Endothelial cell of umbilical vein (primary cell): ENCODE measurements around the gene TMPRSS4. TPM values are rescaled to one million over a fixed set of nuclear protein-coding genes. Genes with fewer than 3 reads are reported as not detected.

Experiments used
- BruUV-seq: library from RNA; stranded (reverse); fragments of 400-500 nt; replicated peaks from 2 replicates; lab custom pipeline; 2021; lab: Mats Ljungman, UMichigan
- CTCF ChIA-PET: fragments of 300-600, 350-600 bp; sonication (Branson Sonifier 250); formaldehyde crosslinking; loops from one replicate; lab custom pipeline; 2021; ENCODE audit warnings: antibody characterized with exemption, inconsistent platforms; lab: Charles Lee
- POLR2A ChIA-PET: fragments of 300-600, 350-600 bp; sonication (Branson Sonifier 250); formaldehyde crosslinking; loops from one replicate; lab custom pipeline; 2021; ENCODE audit warnings: antibody characterized with exemption, inconsistent platforms; lab: Charles Lee
- DNase-seq: peaks from one replicate; pipeline ENCODE4 v3.0.0-alpha.2; 2011; ENCODE audit warnings: low read depth, low spot score
- FAIRE-seq: peaks from 2 replicates; lab custom pipeline; 2011; peaks lifted over from hg19 to GRCh38; lab: Jason Lieb, UNC
- H2AFZ ChIP-seq: 2 replicates; pipeline ENCODE4 v1.6.0; 2012; ENCODE audit warnings: low read depth, low read length, control low read depth, inconsistent platforms
- H3K27ac ChIP-seq: 2 replicates; pipeline ENCODE4 v1.5.1; 2011; ENCODE audit warnings: low read depth, mild to moderate bottlenecking, control low read depth, low read length, moderate library complexity; ENCODE audit not compliant: insufficient read depth
- H3K27me3 ChIP-seq, 2 experiments: 2 replicates each; pipeline versions ENCODE4 v1.6.0 to v1.6.1; 2011; ENCODE audit warnings: low read length in 2 of 2, mixed read lengths in 1 of 2; ENCODE audit not compliant: control insufficient read depth in 2 of 2, insufficient read depth in 2 of 2
- H3K36me3 ChIP-seq, 2 experiments: 2 replicates in 1 of 2; 3 replicates in 1 of 2; pipeline ENCODE4 v1.5.1; 2011; ENCODE audit warnings: low read length in 2 of 2, mild to moderate bottlenecking in 1 of 2, moderate library complexity in 1 of 2; ENCODE audit not compliant: control insufficient read depth in 2 of 2, insufficient read depth in 2 of 2; ENCODE audit errors: extremely low read depth in 1 of 2
- H3K4me1 ChIP-seq: 3 replicates; pipeline ENCODE4 v1.5.1; 2011; ENCODE audit warnings: mild to moderate bottlenecking, low read length; ENCODE audit not compliant: control insufficient read depth, insufficient read depth; ENCODE audit errors: extremely low read depth
- H3K4me2 ChIP-seq: 2 replicates; pipeline ENCODE4 v1.6.1; 2011; ENCODE audit warnings: low read length, control low read depth, mixed read lengths; ENCODE audit not compliant: insufficient read depth
- H3K4me3 ChIP-seq, 3 experiments: fragments of 200-600 bp in 1 of 3; sonication (generic), shearing (Covaris generic) in 1 of 3; replicated peaks in 1 of 3; 2 replicates each; pipeline ENCODE4 v1.5.1; 2011 to 2016; ENCODE audit warnings: control low read depth in 3 of 3, low read length in 3 of 3, mild to moderate bottlenecking in 2 of 3, inconsistent platforms in 1 of 3, low read depth in 1 of 3, moderate library complexity in 1 of 3; ENCODE audit not compliant: insufficient read depth in 1 of 3
- H3K79me2 ChIP-seq: 2 replicates; pipeline ENCODE4 v1.6.0; 2012; ENCODE audit warnings: low read length, inconsistent platforms; ENCODE audit not compliant: control insufficient read depth, insufficient read depth
- H3K9ac ChIP-seq: replicated peaks from 2 replicates; pipeline ENCODE3; 2011; ENCODE audit warnings: low read length, control low read depth; ENCODE audit not compliant: insufficient read depth; ENCODE audit errors: extremely low read depth
- H3K9me1 ChIP-seq: replicated peaks from 3 replicates; pipeline ENCODE4 v1.6.0; 2011; ENCODE audit warnings: mild to moderate bottlenecking, low read length; ENCODE audit not compliant: control insufficient read depth, insufficient read depth; ENCODE audit errors: extremely low read depth
- H3K9me3 ChIP-seq: replicated peaks from 2 replicates; pipeline ENCODE4 v1.5.1; 2012; ENCODE audit warnings: low read length, inconsistent platforms; ENCODE audit not compliant: control insufficient read depth, insufficient read depth
- H4K20me1 ChIP-seq: replicated peaks from 2 replicates; pipeline ENCODE3; 2011; ENCODE audit warnings: mild to moderate bottlenecking, low read length; ENCODE audit not compliant: control insufficient read depth, insufficient read depth; ENCODE audit errors: extremely low read depth
- EZH2 ChIP-seq: IDR thresholded peaks from 2 replicates; pipeline ENCODE4 v1.6.1; 2012; ENCODE audit warnings: borderline replicate concordance, low read depth, mild to moderate bottlenecking, moderate library complexity, low read length, inconsistent platforms; ENCODE audit not compliant: severe bottlenecking
- FOS ChIP-seq: IDR thresholded peaks from 2 replicates; pipeline ENCODE4 v1.6.1; 2011; ENCODE audit warnings: mild to moderate bottlenecking, low read length, moderate library complexity, borderline replicate concordance; ENCODE audit not compliant: insufficient read depth
- GATA2 ChIP-seq: IDR thresholded peaks from 2 replicates; pipeline ENCODE4 v1.7.0; 2011; ENCODE audit warnings: low read depth, mild to moderate bottlenecking, moderate library complexity, mixed read lengths, low read length; ENCODE audit not compliant: insufficient read length, insufficient read depth
- JUN ChIP-seq: IDR thresholded peaks from 2 replicates; pipeline ENCODE4 v1.6.1; 2011; ENCODE audit warnings: borderline replicate concordance, low read depth; ENCODE audit not compliant: insufficient read length, insufficient read depth
- MAX ChIP-seq: IDR thresholded peaks from 2 replicates; pipeline ENCODE4 v1.6.1; 2011; ENCODE audit not compliant: insufficient read depth, insufficient read length
- MYC ChIP-seq: IDR thresholded peaks from one replicate; pipeline ENCODE4 v1.6.1; 2011; ENCODE audit warnings: mild to moderate bottlenecking, low read depth, low read length
- POLR2A ChIP-seq: IDR thresholded peaks from 2 replicates; pipeline ENCODE4 v1.6.1; 2012; ENCODE audit warnings: low read depth, mild to moderate bottlenecking, control low read depth, low read length
- POLR2AphosphoS5 ChIP-seq: IDR thresholded peaks from 2 replicates; pipeline ENCODE4 v1.6.1; 2012; ENCODE audit warnings: low read depth, mild to moderate bottlenecking, control low read depth, low read length, moderate library complexity; ENCODE audit not compliant: insufficient read depth
- dilution Hi-C: fragments of 300-500 bp; cut with MboI; formaldehyde crosslinking; loops from one replicate; pipeline ENCODE4 v1.15.0; 2019; ENCODE audit warnings: low sequenced_read_pairs; ENCODE audit not compliant: extremely low pct_ligation_motif_present
- intact Hi-C: fragments of 100-400 bp; cut with micrococcal nuclease; formaldehyde crosslinking; loops from one replicate; pipeline ENCODE4 v1.10.0; 2022
- polyA plus RNA-seq, 4 experiments: library from polyadenylated mRNA; depleted of rRNA in 3 of 4; stranded (reverse) in 3 of 4; unstranded in 1 of 4; fragments of >200 nt; gene quantifications; 2 replicates each; pipeline versions ENCODE4 v1.2.1 to v1.2.3, GENCODE V29; 2011 to 2012; ENCODE audit warnings: missing spikeins in 1 of 4
- total RNA-seq: library from RNA; stranded (reverse); gene quantifications from 2 replicates; pipeline ENCODE4 v1.2.3, GENCODE V29; 2021
- TF ChIP-seq, protein P1 (sequence below), 2 donors: IDR thresholded peaks; 1 replicate in 1 of 2; 2 replicates in 1 of 2; pipeline ENCODE4 v1.5.1; 2011; ENCODE audit warnings: low read length in 2 of 2, mild to moderate bottlenecking in 2 of 2, moderate library complexity in 2 of 2, control low read depth in 1 of 2, inconsistent platforms in 1 of 2, low read depth in 1 of 2; ENCODE audit not compliant: insufficient read depth in 1 of 2; ENCODE audit errors: extremely low read depth in 1 of 2

Gene TMPRSS4
- total and polyA plus RNA-seq, 2 donors (not counting 3 experiments of a cell fraction or from before 2014, with no cell fraction given), result not detected

GRCh38 chr11:118136801-118137200 lies 59.9 kb downstream of the TMPRSS4 start:
- ChIA-PET POLR2A (no interaction called here), CTCF (interaction anchor here (1.3 kb wide), 1 partner anchor 35 kb away, joined by 3 read pairs; no protein-coding TSS in a partner anchor)
- TF ChIP-seq, protein P1, sequence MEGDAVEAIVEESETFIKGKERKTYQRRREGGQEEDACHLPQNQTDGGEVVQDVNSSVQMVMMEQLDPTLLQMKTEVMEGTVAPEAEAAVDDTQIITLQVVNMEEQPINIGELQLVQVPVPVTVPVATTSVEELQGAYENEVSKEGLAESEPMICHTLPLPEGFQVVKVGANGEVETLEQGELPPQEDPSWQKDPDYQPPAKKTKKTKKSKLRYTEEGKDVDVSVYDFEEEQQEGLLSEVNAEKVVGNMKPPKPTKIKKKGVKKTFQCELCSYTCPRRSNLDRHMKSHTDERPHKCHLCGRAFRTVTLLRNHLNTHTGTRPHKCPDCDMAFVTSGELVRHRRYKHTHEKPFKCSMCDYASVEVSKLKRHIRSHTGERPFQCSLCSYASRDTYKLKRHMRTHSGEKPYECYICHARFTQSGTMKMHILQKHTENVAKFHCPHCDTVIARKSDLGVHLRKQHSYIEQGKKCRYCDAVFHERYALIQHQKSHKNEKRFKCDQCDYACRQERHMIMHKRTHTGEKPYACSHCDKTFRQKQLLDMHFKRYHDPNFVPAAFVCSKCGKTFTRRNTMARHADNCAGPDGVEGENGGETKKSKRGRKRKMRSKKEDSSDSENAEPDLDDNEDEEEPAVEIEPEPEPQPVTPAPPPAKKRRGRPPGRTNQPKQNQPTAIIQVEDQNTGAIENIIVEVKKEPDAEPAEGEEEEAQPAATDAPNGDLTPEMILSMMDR (IDR thresholded peaks at IDR 0.05; ENCODE audit: extremely low read depth in 1 of 2, insufficient read depth in 1 of 2, low read depth in 1 of 2, low read length in 2 of 2), result no peak
- TF ChIP-seq GATA2, result no peak
- TF ChIP-seq JUN, result no peak
- Histone ChIP-seq H4K20me1 (no peaks in the 10 kb centered on the region), H3K36me3 (no peaks in the 10 kb centered on the region), H3K27ac (no peak overlapping the region), H3K9me1 (no peaks in the 10 kb centered on the region), H3K9me3 (no peaks in the 10 kb centered on the region), H3K27me3 (peaks cover 6 to 10% of the 10 kb centered on the region in 2 experiments), H3K4me3 (no peak overlapping the region), H3K9ac (no peak overlapping the region), H3K79me2 (no peaks in the 10 kb centered on the region), H3K4me2 (no peak overlapping the region), H2AFZ (no peak overlapping the region), H3K4me1 (no peaks in the 10 kb centered on the region)
- no peak for DNase-seq
- dilution Hi-C loops (no loop called here), intact Hi-C loops (no loop called here)
- no peak for FAIRE-seq
- BruUV-seq, result no TSS peak

DNA sequence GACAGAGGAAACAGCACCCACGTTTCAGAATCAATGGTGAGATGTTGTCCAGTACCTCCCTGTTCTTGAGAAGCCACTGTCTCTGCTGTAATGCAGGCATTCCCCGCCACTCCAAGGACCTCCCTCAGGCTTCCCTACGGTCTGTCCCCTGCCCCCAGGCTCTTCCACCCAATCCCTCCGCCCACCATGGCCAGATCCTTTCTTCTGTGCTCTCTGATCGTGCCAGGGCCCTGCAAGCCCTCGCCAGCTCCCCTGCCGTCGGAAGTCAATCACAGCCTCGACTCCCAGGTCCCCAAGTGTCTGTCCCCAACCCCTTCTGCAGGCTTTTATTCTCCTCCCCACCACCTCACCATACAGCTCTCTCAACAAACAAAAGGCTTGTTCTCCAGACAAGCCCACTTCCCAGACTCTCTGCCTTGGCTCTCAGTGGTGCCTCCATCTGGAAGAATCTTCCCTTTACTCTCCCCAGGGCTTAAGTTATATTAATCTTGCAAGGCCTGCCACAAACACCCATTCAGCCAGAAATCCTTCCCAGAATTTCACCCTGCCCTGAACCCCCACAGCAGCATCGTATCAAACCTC lies 62.1 kb downstream of the TMPRSS4 start:
- H3K4me2 ChIP-seq, result no peak overlapping the region
- H3K27me3 ChIP-seq, result peaks cover 14 to 27% of the 10 kb centered on the region in 2 experiments
- H3K9me3 ChIP-seq, result no peaks in the 10 kb centered on the region
- FAIRE-seq (no peak), DNase-seq (no peak)
- H2AFZ ChIP-seq, result no peak overlapping the region
- no peaks in the 10 kb centered on the region for H3K36me3 ChIP-seq
- no peaks in the 10 kb centered on the region for H3K79me2 ChIP-seq
- H3K4me3 ChIP-seq, result no peak overlapping the region
- BruUV-seq, result no TSS peak
- POLR2A ChIA-PET, result no interaction called here
- H3K27ac ChIP-seq, result no peak overlapping the region
- H4K20me1 ChIP-seq, result no peaks in the 10 kb centered on the region
- intact Hi-C loops (no loop called here), dilution Hi-C loops (no loop called here)
- no peak overlapping the region for H3K9ac ChIP-seq
- no peaks in the 10 kb centered on the region for H3K4me1 ChIP-seq
- TF ChIP-seq, protein P1 (IDR thresholded peaks at IDR 0.05; ENCODE audit: extremely low read depth in 1 of 2, insufficient read depth in 1 of 2, low read depth in 1 of 2, low read length in 2 of 2), result no peak
- TF ChIP-seq EZH2 (no peak), POLR2A (no peak), FOS (no peak), POLR2AphosphoS5 (no peak), JUN (no peak), MAX (no peak), GATA2 (no peak), MYC (no peak)
- CTCF ChIA-PET, result interaction anchor here (1.2 to 2.1 kb wide), 3 partner anchors 32 to 86 kb away, joined by 3 to 14 read pairs (median 6); no protein-coding TSS in a partner anchor
- no peaks in the 10 kb centered on the region for H3K9me1 ChIP-seq
